BE2C (cell line): ENCODE measurements around the gene ISLR.

Source experiments
- DNase-seq: peaks from one replicate; pipeline ENCODE4 v3.0.0-alpha.2; 2020
- H3K27me3 ChIP-seq: fragments of 250-450 bp; sonication (Bioruptor Pico); 2 replicates; pipeline ENCODE4 v1.5.1; 2020; ENCODE audit warnings: mild to moderate bottlenecking
- H3K36me3 ChIP-seq: fragments of 250-450 bp; sonication (Bioruptor Pico); 2 replicates; pipeline ENCODE4 v1.5.1; 2020; ENCODE audit warnings: mild to moderate bottlenecking
- H3K4me1 ChIP-seq: fragments of 250-450 bp; sonication (Bioruptor Pico); 2 replicates; pipeline ENCODE4 v1.5.1; 2020
- H3K4me3 ChIP-seq: 2 replicates; pipeline ENCODE4 v1.5.1; 2011; ENCODE audit warnings: low read depth, low read length
- H3K9me3 ChIP-seq: fragments of 250-450 bp; sonication (Bioruptor Pico); 2 replicates; pipeline ENCODE4 v1.5.1; 2020
- CTCF ChIP-seq: IDR thresholded peaks from 2 replicates; pipeline ENCODE4 v1.5.1; 2012; ENCODE audit warnings: mild to moderate bottlenecking, low read depth, low read length

Gene ISLR

GRCh38 chr15:74128785-74129585 lies 44.5 kb upstream of the ISLR start:
- Histone ChIP-seq H3K27me3 (no peaks in the 10 kb centered on the region), H3K36me3 (no peaks in the 10 kb centered on the region), H3K4me3 (no peak overlapping the region), H3K9me3 (no peaks in the 10 kb centered on the region), H3K4me1 (peaks cover 11% of the 10 kb centered on the region)
- no peak for DNase-seq
- no peak for TF ChIP-seq CTCF

- Histone ChIP-seq H3K36me3 (no peaks in the 10 kb centered on the region), H3K4me1 (peaks cover 11% of the 10 kb centered on the region), H3K9me3 (no peaks in the 10 kb centered on the region), H3K4me3 (no peak overlapping the region), H3K27me3 (no peaks in the 10 kb centered on the region)
- no peak for TF ChIP-seq CTCF
- DNase-seq, result no peak
Measured at GRCh38 chr15:74129586-74130154, 43.8 kb upstream of the ISLR start.

- H3K36me3 ChIP-seq, result no peaks in the 10 kb centered on the region
- H3K9me3 ChIP-seq, result no peaks in the 10 kb centered on the region
- peak; percentile 39 for DNase-seq
- no peaks in the 10 kb centered on the region for H3K27me3 ChIP-seq
- peak within 1 kb of the TSS; percentile 29 for H3K4me3 ChIP-seq
- TF ChIP-seq CTCF, result no peak
- H3K4me1 ChIP-seq, result peaks cover 11% of the 10 kb centered on the region
Measured at GRCh38 chr15:74130155-74130848, 43.2 kb upstream of the ISLR start, which contains the start of gene ISLR2. TSS of gene ISLR2 (plus strand) at chr15:74130586. CDS start at chr15:74132755, 2,169 bp downstream.

GRCh38 chr15:74130849-74131627 lies 42.5 kb upstream of the ISLR start:
- Histone ChIP-seq H3K9me3 (no peaks in the 10 kb centered on the region), H3K36me3 (no peaks in the 10 kb centered on the region), H3K4me3 (no peak overlapping the region), H3K4me1 (peaks cover 11% of the 10 kb centered on the region), H3K27me3 (no peaks in the 10 kb centered on the region)
- TF ChIP-seq CTCF, result no peak
- no peak for DNase-seq

GRCh38 chr15:74131628-74132413 lies 41.7 kb upstream of the ISLR start:
- DNase-seq, result no peak
- no peak for TF ChIP-seq CTCF
- no peaks in the 10 kb centered on the region for H3K27me3 ChIP-seq
- no peaks in the 10 kb centered on the region for H3K36me3 ChIP-seq
- H3K4me3 ChIP-seq, result no peak overlapping the region
- no peaks in the 10 kb centered on the region for H3K9me3 ChIP-seq
- peaks cover 13% of the 10 kb centered on the region for H3K4me1 ChIP-seq
